ENCODE results near the gene SRGAP2.

Gene SRGAP2

DNA sequence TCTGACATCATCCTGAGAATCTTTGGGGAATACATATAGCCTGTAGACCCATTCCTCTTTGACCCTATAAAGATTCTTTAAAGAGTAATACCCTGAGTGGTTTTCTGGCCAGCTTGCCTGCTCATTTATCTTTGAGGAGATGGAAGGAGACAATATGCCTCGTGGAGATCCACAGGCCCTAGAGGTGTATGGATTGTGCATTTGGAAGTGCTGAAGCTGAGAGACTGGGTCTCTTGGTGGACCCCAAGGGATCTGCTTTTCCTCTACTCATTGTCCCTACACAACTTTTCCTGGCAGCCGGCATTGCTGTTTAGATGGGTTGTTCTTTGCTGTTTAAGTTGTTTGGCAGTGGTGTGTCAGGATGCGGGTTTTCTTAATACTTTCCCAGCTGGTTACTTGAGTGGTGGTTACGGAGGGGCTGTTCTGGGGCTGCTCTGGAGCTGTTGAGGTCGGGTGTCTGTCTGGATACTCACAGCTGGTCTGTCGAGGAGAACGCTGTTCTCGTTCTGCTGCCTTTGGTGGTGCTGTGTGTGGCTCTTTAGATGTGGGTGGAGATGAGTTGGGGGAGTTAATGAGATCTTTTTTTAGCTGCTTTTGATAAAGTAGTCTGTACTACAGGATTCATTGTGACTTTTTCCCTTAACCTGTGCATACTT lies 49.5 kb downstream of the SRGAP2 start:
- DNase-seq = peak; percentile 35

All from right forelimb (tissue), 1 donor.